ENCODE measurements around the gene AMER3.

DNA sequence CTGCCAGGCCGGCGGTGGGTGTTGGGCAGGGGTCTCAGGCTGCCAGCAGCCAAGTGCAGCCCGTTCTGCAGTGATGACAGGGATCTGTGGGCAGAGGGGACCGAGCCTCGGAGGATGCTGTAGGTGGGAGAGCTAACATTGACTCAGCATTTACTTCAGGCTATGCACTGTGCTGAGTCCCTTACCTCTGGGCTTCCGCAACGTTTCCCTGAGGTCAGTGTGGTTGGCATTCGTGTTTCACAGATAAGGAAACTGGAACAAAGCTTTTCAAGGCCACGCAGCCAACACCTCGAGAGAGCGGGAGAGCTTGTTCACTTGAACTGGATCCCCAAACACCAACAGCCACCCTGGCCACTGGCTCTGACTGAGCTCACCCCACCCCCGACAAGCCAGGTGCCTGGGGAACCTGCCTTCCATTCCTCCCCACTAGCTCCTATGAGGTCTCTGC is 27.3 kb upstream of the AMER3 start:
- TF ChIP-seq EZH2 (IDR thresholded peaks at IDR 0.05; ENCODE audit: borderline replicate concordance, low read depth, low read length, severe bottlenecking) = no peak
- TF ChIP-seq, protein P1, sequence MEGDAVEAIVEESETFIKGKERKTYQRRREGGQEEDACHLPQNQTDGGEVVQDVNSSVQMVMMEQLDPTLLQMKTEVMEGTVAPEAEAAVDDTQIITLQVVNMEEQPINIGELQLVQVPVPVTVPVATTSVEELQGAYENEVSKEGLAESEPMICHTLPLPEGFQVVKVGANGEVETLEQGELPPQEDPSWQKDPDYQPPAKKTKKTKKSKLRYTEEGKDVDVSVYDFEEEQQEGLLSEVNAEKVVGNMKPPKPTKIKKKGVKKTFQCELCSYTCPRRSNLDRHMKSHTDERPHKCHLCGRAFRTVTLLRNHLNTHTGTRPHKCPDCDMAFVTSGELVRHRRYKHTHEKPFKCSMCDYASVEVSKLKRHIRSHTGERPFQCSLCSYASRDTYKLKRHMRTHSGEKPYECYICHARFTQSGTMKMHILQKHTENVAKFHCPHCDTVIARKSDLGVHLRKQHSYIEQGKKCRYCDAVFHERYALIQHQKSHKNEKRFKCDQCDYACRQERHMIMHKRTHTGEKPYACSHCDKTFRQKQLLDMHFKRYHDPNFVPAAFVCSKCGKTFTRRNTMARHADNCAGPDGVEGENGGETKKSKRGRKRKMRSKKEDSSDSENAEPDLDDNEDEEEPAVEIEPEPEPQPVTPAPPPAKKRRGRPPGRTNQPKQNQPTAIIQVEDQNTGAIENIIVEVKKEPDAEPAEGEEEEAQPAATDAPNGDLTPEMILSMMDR (IDR thresholded peaks at IDR 0.05; ENCODE audit: borderline replicate concordance, extremely low read depth, low read length, poor library complexity, severe bottlenecking) = no peak

Data from DND-41 (cell line).